SW 1271 (cell line): ENCODE results near the gene PHACTR1.
A peak's percentile ranks its signal among the peaks of the same experiment; 100 is the strongest.
"Not testable (repeated sequence)": the region's sequence is repeated elsewhere in the genome, so short reads cannot be mapped to it uniquely, and the experiment has no call there.

Source experiments
- DNase-seq, 2 experiments: peaks; one replicate each; lab custom pipeline; 2025; lab: John Stamatoyannopoulos, UW

Gene PHACTR1

GRCh38 chr6:13314806-13315205 is 598.2 kb downstream of the PHACTR1 start:
- no peak for DNase-seq

GRCh38 chr6:13315896-13316295 is 599.3 kb downstream of the PHACTR1 start:
- DNase-seq = no peak

- no peak for DNase-seq
These were observed 602.3 kb downstream of the PHACTR1 start for GRCh38 chr6:13318821-13319220.

- no peak for DNase-seq
These were observed 603.5 kb downstream of the PHACTR1 start for GRCh38 chr6:13319891-13320564.

- DNase-seq = not testable (repeated sequence)
These were observed 609.5 kb downstream of the PHACTR1 start for GRCh38 chr6:13326031-13326586.

GRCh38 chr6:13327691-13328075 is 611.1 kb downstream of the PHACTR1 start:
- no peak for DNase-seq

- peak; percentile 82 to 91 for DNase-seq
These were observed 611.7 kb downstream of the PHACTR1 start, which contains the start of gene TBC1D7 for GRCh38 chr6:13328076-13328874. TSS of gene TBC1D7 (minus strand) at chr6:13328537. CDS start at chr6:13326898, 1,639 bp downstream.

GRCh38 chr6:13328875-13329183 is 612.3 kb downstream of the PHACTR1 start:
- DNase-seq = no peak

- DNase-seq = peak; percentile 10 to 62
These were observed 615.2 kb downstream of the PHACTR1 start for GRCh38 chr6:13331516-13332348.

GRCh38 chr6:13332349-13332706 is 615.8 kb downstream of the PHACTR1 start:
- no peak for DNase-seq

- DNase-seq = no peak
These were observed 618.4 kb downstream of the PHACTR1 start for GRCh38 chr6:13334953-13335352.

- peak; percentile 11 to 80 for DNase-seq
These were observed 620.0 kb downstream of the PHACTR1 start for GRCh38 chr6:13336553-13336952.

GRCh38 chr6:13338038-13338437 is 621.5 kb downstream of the PHACTR1 start:
- DNase-seq = no peak
